HS-27A (cell line): ENCODE measurements around the gene RAB39A.
"Not testable (repeated sequence)": the region's sequence is repeated elsewhere in the genome, so short reads cannot be mapped to it uniquely, and the experiment has no call there.

ENCODE experiments used
- DNase-seq: peaks from one replicate; pipeline ENCODE4 v3.0.0-alpha.2; 2012; ENCODE audit warnings: low read depth, missing footprints

Gene RAB39A, protein sequence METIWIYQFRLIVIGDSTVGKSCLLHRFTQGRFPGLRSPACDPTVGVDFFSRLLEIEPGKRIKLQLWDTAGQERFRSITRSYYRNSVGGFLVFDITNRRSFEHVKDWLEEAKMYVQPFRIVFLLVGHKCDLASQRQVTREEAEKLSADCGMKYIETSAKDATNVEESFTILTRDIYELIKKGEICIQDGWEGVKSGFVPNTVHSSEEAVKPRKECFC

DNA sequence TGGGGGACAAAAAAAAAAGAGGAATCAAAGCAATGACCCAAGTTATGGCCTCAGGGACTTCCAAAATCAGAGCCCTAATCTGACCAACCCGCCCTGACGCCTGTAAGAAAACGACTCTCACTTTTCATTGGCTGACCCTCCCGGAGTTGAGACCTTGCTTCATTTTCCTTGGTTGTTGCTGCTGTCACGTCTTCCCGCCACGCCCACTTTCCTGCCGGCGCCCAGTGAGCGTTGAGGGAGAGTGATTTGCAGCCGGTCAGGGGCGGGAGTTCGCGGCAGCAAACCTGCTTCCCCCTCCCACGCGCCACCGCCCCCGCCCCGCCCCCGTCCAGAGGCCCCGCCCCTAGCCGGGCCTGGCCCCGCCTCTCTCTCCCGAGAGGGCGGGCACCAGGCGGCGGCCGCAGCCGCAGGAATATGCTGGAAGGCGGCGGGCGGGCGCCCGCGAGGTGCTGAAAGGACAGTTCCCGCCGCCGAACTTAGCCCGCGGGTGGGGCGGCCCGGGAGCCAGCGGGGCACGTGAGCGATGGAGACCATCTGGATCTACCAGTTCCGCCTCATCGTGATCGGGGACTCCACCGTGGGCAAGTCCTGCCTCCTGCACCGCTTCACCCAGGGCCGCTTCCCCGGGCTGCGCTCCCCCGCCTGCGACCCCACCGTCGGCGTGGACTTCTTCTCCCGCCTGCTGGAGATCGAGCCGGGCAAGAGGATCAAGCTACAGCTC, at the start of gene RAB39A:
Gene RAB39A (plus strand): TSS at position 403 of the 721 bp plus-strand sequence. CDS start 121 bp downstream, at position 524.
- no peak for DNase-seq

DNA sequence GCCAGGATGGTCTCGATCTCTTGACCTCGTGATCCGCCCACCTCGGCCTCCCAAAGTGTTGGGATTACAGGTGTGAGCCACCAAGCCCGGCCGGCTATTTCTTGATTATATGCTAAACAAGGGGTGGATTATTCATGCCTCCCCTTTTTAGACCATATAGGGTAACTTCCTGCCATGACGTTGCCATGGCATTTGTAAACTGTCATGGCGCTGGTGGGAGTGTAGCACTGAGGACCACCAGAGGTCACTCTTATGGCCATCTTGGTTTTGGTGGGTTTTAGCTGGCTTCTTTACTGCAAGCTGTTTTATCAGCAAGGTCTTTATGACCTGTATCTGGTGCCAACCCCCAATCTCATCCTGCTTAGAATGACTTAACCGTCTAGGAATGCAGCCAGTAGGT, 46.8 kb upstream of the RAB39A start:
- DNase-seq = not testable (repeated sequence)

DNA sequence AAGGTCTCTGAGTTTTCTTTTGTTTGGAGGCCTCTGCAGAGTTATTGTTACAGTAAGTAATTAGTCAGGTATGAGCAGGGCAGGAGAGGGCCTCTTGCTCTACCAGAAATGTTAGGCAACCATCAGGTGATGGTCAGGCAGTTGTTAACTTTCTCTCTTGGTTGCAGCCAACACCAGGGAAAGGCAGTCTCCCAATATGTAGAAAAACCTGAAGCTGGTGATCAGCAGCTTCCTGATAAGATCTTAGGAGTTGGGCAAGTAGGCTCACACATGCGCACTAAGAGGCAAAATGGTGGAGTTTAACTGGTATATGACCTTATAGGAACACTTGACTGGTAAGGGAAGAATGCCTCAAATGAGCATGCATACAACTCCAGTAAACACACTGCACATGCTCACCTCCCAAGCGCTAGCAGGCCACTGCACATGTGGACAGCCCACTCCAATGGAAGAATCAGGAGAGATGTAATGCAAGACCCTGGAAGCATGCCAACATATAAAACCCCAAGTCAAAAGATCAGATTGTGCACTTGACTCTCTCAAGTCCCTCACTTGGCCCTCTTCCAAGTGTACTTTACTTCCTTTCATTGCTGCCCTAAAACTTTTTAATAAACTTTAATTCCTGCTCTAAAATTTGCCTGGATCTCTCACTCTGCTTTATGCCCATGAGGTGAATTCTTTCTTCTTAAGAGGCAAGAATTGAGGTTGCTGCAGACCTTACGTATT, 46.0 kb upstream of the RAB39A start:
- no peak for DNase-seq

DNA sequence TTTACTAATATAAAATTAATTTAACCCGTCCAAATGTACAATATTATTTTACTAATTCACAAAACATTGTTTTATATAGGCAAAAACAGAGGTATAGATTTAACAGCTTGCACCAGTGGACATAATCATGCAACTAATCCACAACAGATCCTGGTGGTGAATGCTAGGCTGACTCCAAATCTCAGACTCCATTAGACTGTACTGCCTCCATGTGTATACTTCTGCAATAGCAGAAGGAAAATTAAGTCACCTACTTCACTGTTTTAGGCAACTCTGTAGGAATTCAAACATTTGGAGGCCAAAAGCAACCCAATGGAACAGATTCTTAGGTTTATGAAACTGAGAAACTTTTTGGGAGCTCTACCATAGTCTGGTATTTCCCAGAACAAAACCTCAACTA, 30.0 kb upstream of the RAB39A start:
- no peak for DNase-seq

DNA sequence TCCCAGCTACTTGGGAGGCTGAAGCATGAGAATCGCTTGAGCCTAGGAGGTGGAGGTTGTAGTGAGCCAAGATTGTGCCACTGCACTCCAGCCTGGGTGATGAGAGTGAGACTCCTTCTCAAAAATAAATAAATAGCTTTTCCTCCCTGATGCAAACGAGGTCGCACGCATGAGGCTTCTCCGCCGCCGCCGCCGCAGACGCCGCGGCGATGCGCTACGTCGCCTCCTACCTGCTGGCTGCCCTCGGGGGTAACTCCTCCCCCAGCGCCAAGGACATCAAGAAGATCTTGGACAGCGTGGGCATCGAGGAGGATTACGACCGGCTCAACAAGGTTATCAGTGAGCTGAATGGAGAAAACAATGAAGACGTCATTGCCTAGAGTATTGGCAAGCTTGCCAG, 20.0 kb upstream of the RAB39A start:
- DNase-seq = no peak

- DNase-seq = not testable (repeated sequence)
Measured at GRCh38 chr11:107912415-107912814, 15.8 kb upstream of the RAB39A start.

DNA sequence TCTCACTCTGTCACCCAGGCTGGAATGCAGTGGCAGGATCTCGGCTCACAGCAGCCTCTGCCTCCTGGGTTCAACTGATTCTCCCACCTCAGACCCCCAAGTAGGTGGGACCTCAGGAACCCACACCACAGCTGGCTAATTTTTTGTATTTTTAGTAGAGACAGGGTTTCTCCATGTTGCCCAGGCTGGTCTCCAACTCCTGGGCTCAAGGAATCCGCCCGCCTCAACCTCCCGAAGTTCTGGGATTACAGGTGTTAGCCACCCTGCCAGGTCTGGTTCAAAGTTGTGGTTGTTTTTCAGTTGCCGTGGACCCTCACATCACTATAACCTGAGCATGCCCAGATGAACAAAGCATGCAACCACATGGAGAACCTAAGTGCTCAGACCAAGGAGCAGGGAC, 13.0 kb upstream of the RAB39A start:
- no peak for DNase-seq

DNA sequence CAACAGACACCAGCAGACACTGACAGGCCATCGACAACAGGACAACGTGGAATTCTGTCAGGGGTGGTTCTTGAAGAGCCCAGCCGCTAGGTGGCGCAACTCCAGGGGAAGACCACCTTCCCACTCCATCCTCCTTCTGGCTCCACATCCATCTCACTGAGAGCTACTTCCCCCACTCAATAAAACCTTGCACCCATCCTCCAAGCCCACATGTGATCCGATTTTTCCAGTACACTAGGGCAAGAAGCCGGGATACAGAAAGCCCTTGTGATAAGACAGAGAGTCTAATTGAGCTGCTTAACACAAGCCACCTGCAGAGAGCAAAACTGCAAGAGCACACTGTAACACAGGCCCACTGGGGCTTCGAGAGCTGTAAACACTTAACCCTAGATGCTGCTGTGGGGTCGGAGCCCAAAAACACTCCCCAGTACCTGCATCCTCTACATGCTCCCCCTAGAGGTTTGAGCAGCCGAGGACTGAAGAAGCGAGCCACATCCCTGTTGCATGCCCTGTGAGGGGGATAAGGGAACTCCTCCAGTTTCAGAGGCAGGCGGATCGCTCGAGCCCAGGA, 11.5 kb upstream of the RAB39A start:
- no peak for DNase-seq

- no peak for DNase-seq
Measured at GRCh38 chr11:107921997-107922396, 6.3 kb upstream of the RAB39A start.

DNA sequence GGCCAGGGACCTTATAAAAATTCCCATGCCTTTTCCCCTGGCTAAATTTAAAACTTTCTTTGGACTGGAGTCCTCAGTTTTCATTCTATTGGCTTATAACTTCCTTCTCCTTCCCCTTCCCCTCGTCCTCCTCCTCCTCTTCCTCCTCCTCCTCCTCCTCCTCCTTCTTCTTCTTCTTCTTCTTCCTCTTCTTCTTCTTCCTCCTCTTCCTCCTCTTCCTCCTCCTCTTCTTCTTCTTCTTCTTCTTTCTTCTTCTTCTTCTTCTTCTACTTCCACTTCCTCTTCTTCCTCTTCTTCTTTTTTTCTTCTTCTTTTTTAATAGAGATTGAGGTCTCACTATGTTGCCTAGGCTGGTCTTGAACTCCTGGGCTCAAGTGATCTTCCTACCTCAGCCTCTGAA, 4.7 kb upstream of the RAB39A start:
- DNase-seq = not testable (repeated sequence)

GRCh38 chr11:107924306-107924705, 3.9 kb upstream of the RAB39A start:
- no peak for DNase-seq

GRCh38 chr11:107927559-107927958, 689 bp upstream of the RAB39A start:
- no peak for DNase-seq

GRCh38 chr11:107928767-107929507, 689 bp downstream of the RAB39A start:
- no peak for DNase-seq

DNA sequence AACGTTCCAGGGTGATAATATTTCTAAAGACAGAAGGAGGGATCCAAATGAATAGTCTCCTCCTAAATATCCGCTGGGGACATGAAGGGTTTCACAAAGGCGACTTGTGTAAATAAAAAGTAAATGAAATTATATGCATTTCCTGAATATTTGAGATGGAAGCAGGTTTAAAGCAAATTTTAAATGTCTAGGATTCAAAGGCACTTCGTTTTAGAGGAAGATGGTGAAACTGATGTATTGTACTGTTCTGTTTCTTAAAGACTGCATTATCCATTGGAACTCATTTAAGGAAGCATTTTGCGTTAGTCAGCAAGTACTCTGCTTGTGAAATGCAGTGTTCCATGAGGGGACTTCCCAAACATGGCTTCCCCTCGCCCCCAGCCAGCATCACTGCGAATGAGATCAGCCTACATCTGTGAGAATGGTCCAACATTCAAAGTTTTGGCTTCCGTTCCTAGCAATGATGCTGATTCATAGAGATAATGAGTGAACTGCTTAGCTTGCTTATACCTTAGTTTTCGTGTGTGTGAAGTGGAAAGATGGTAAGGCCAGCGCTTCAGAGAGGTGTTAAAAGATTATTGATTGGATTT, 1.5 kb downstream of the RAB39A start:
- no peak for DNase-seq

- no peak for DNase-seq
Measured at GRCh38 chr11:107931206-107931605, 3.0 kb downstream of the RAB39A start.

DNA sequence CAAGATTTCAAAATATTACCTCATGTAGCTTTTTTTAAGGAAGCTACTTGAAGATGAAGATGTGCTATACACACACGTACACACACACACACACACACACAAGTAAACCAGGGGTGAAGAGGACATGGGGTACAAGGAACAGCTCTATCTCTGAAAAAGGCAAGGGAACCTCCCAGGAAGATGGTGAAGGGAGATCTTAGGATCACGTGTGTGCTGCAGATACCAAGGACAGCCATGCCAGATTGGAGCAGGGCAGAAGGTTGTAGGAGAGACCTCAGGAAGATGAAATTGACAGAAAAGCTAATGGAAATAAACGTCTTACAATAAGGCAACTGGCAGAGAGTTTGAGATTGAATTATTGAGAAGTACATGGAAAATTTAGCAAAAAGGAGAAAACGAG, 19.7 kb downstream of the RAB39A start:
- no peak for DNase-seq

GRCh38 chr11:107948328-107948727, 20.1 kb downstream of the RAB39A start:
- not testable (repeated sequence) for DNase-seq

- no peak for DNase-seq
Measured at GRCh38 chr11:107951155-107951554, 22.9 kb downstream of the RAB39A start.

DNA sequence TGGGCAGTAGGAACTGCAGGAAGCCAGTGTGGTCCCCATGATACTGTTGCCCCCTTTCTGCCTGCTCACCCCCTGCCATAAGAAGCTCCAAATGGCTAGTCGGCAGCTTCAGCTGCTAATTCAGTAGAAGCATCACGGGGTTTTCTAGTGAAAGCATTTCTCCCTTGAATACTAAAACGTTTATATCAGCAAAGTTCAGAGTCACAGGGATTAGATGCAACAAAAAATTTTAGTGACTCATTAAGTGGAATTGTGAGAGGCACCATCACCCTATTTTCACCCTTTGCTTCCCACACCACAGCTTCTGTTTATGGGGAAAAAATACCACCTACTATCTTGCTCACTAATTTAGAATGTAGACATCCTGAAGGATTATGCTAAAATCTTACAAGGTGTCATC, 25.2 kb downstream of the RAB39A start:
- no peak for DNase-seq

- no peak for DNase-seq
Measured at GRCh38 chr11:107956543-107956942, 28.3 kb downstream of the RAB39A start.

DNA sequence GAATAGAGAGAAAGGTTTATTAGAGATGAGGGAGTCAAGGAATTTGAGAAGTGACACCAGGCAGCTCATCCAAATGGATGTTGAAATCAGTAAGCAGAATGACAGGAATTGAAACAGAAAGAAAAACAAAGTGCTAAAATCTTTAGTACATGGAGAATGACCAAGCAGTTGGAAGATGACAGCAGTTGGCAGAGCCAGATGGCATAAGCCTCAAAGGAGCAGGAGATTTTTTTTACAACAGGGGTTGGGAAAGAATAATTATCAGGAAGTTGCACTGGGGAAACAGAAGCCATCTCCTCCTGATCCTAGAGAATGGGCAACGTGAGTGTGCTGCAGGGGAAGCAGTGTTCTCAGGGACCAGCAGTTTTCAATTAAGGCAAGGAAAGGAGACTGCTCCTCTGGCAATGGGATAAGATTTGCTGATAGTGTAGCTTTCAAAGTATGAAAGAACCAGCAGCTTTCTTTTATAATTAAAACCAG, 28.9 kb downstream of the RAB39A start:
- no peak for DNase-seq

GRCh38 chr11:107961480-107961879, 33.2 kb downstream of the RAB39A start:
- DNase-seq = no peak
